B cell (primary cell): Measurements from ENCODE around the gene SIKE1. TPM values are rescaled to one million over a fixed set of nuclear protein-coding genes. Genes with fewer than 3 reads are reported as not detected.
"Not testable (repeated sequence)": the region's sequence is repeated elsewhere in the genome, so short reads cannot be mapped to it uniquely, and the experiment has no call there.

Source experiments
- ATAC-seq: fragments of 200-7000 bp; cut with Tn5 transposase; one replicate; pipeline ENCODE4 v1.10.0; 2021; ENCODE audit warnings: low read depth, mild to moderate bottlenecking, moderate number of reproducible peaks, moderate library complexity
- CTCF ChIA-PET: fragments of 350-600 bp; sonication (Branson Sonifier 250); formaldehyde crosslinking; loops from one replicate; lab custom pipeline; 2021; ENCODE audit warnings: antibody characterized with exemption, inconsistent platforms; lab: Charles Lee
- POLR2A ChIA-PET: fragments of 350-600 bp; sonication (Branson Sonifier 250); formaldehyde crosslinking; loops from one replicate; lab custom pipeline; 2021; ENCODE audit warnings: antibody characterized with exemption; lab: Charles Lee
- DNase-seq: peaks from one replicate; pipeline ENCODE4 v3.0.0; 2013
- H2AFZ ChIP-seq: 2 replicates; pipeline ENCODE4 v1.6.1; 2012; ENCODE audit warnings: mild to moderate bottlenecking, low read depth, low read length; ENCODE audit not compliant: insufficient read depth, poor library complexity, severe bottlenecking
- H3K27ac ChIP-seq, 2 donors: 1 replicate in 1 of 2; 2 replicates in 1 of 2; pipeline ENCODE4 v1.5.1; 2012 to 2013; ENCODE audit warnings: low read length in 2 of 2, mild to moderate bottlenecking in 2 of 2, moderate library complexity in 1 of 2
- H3K27me3 ChIP-seq, 4 experiments: fragments of 200-600 bp in 1 of 4; sonication (generic) in 1 of 4; replicated peaks in 1 of 4; 1 replicate in 2 of 4; 2 replicates in 2 of 4; pipeline versions ENCODE4 v1.6.1 to v1.7.0; 2013 to 2016; ENCODE audit warnings: low read length in 3 of 4, mild to moderate bottlenecking in 2 of 4, mixed read lengths in 1 of 4, moderate library complexity in 1 of 4; ENCODE audit not compliant: insufficient read depth in 4 of 4, control insufficient read depth in 3 of 4; ENCODE audit errors: control extremely low read depth in 1 of 4
- H3K36me3 ChIP-seq, 2 experiments: replicated peaks in 1 of 2; 1 replicate in 1 of 2; 2 replicates in 1 of 2; pipeline versions ENCODE4 v1.6.1 to v1.7.1; 2013; ENCODE audit warnings: low read length in 1 of 2; ENCODE audit not compliant: insufficient read depth in 2 of 2, control insufficient read depth in 1 of 2; ENCODE audit errors: control extremely low read depth in 1 of 2, extremely low read depth in 1 of 2
- H3K4me1 ChIP-seq, 2 donors: fragments of 200-600 bp in 1 of 2; sonication (generic) in 1 of 2; 1 replicate in 1 of 2; 2 replicates in 1 of 2; pipeline versions ENCODE4 v1.5.1 to v1.6.1; 2013 to 2017; ENCODE audit warnings: low read length in 2 of 2; ENCODE audit not compliant: control insufficient read depth in 2 of 2, insufficient read depth in 2 of 2
- H3K4me2 ChIP-seq: replicated peaks from 2 replicates; pipeline ENCODE3; 2012; ENCODE audit warnings: mild to moderate bottlenecking, low read depth, low read length; ENCODE audit not compliant: poor library complexity, severe bottlenecking
- H3K4me3 ChIP-seq, 5 experiments: fragments of 200-600 bp in 1 of 5; sonication (generic) in 1 of 5; 1 replicate in 3 of 5; 2 replicates in 2 of 5; pipeline versions ENCODE4 v1.5.1 to v1.7.0; 2011 to 2016; ENCODE audit warnings: low read length in 4 of 5, mild to moderate bottlenecking in 4 of 5, low read depth in 2 of 5, control low read depth in 1 of 5, moderate library complexity in 1 of 5; ENCODE audit not compliant: insufficient read depth in 1 of 5; ENCODE audit errors: control extremely low read depth in 1 of 5, extremely low read depth in 1 of 5
- H3K79me2 ChIP-seq: fragments of 200-600 bp; sonication (generic); one replicate; pipeline ENCODE4 v1.6.0; 2016; ENCODE audit warnings: low read length; ENCODE audit not compliant: control insufficient read depth, insufficient read depth
- H3K9ac ChIP-seq: fragments of 200-600 bp; sonication (generic); 2 replicates; pipeline ENCODE4 v1.6.1; 2017; ENCODE audit warnings: mild to moderate bottlenecking, low read length, moderate library complexity
- H3K9me3 ChIP-seq, 3 donors: one replicate each; pipeline versions ENCODE4 v1.6.1 to v1.7.1; 2013; ENCODE audit warnings: low read length in 2 of 3; ENCODE audit not compliant: control insufficient read depth in 2 of 3, insufficient read depth in 1 of 3; ENCODE audit errors: control extremely low read depth in 1 of 3
- H4K20me1 ChIP-seq: 2 replicates; pipeline ENCODE4 v1.6.0; 2012; ENCODE audit warnings: mild to moderate bottlenecking, low read length; ENCODE audit not compliant: insufficient read depth, control insufficient read depth, poor library complexity, severe bottlenecking
- H3K27ac Mint-ChIP-seq: one replicate; pipeline ENCODE4 v1.8.0; 2021; ENCODE audit warnings: mixed read lengths
- H3K27me3 Mint-ChIP-seq: one replicate; pipeline ENCODE4 v1.8.0; 2021; ENCODE audit warnings: mixed read lengths
- H3K4me1 Mint-ChIP-seq: one replicate; pipeline ENCODE4 v1.8.0; 2021; ENCODE audit warnings: mixed read lengths
- H3K4me3 Mint-ChIP-seq: one replicate; pipeline ENCODE4 v1.8.0; 2021; ENCODE audit warnings: mixed read lengths
- H3K9me3 Mint-ChIP-seq: one replicate; pipeline ENCODE4 v1.8.0; 2022; ENCODE audit warnings: mixed read lengths; ENCODE audit not compliant: insufficient read depth
- CTCF ChIP-seq: fragments of 200-600 bp; IDR thresholded peaks from one replicate; pipeline ENCODE4 v1.8.0; 2022; ENCODE audit warnings: antibody characterized with exemption, mild to moderate bottlenecking
- EZH2 ChIP-seq: IDR thresholded peaks from 2 replicates; pipeline ENCODE4 v1.6.1; 2012; ENCODE audit warnings: borderline replicate concordance, low read depth, mild to moderate bottlenecking, moderate library complexity, low read length; ENCODE audit not compliant: insufficient read depth, poor library complexity, severe bottlenecking
- WGBS: methylation state at CpG from one replicate; pipeline ENCODE4 v1.1.5; 2013; ENCODE audit warnings: missing lambda C conversion rate; ENCODE audit not compliant: insufficient coverage; 5-methylcytosine and 5-hydroxymethylcytosine counted together
- intact Hi-C: fragments of 100-400 bp; cut with micrococcal nuclease; formaldehyde crosslinking; loops from one replicate; pipeline ENCODE4 v1.10.0; 2022
- polyA minus RNA-seq: library from RNA; depleted of rRNA, polyadenylated mRNA; stranded (reverse); fragments of >200 nt; gene quantifications from 2 replicates; pipeline ENCODE4 v1.2.3, GENCODE V29; 2012
- polyA plus RNA-seq: library from polyadenylated mRNA; depleted of rRNA; stranded (reverse); fragments of >200 nt; gene quantifications from 2 replicates; pipeline ENCODE4 v1.2.3, GENCODE V29; 2012
- total RNA-seq, 2 donors: library from RNA; stranded (reverse); fragments of 120-200 nt in 1 of 2; gene quantifications; 1 replicate in 1 of 2; 2 replicates in 1 of 2; pipeline versions ENCODE4 v1.2.3 to v1.2.4, GENCODE V29; 2013 to 2022

The SIKE1 gene
- total RNA-seq (44.8 and 47.8 TPM in 2 replicates), polyA plus RNA-seq (18.4 and 27.2 TPM in 2 replicates), polyA minus RNA-seq (50.6 and 61.7 TPM in 2 replicates)
- 62.6 TPM for total RNA-seq (2013)

GRCh38 chr1:114780344-114781226 lies at the start of gene SIKE1:
Gene SIKE1 (minus strand): TSS chr1:114780685. CDS start chr1:114780607, 78 bp downstream.
- Histone ChIP-seq H3K9ac (peak within 1 kb of the TSS; percentile 88), H2AFZ (peak within 1 kb of the TSS; percentile 87), H3K9me3 (peaks cover 0 to 1% (median 0%) of the 10 kb centered on the region in 3 donors), H3K4me2 (peak within 1 kb of the TSS; percentile 80), H3K36me3 (peaks cover 4 to 27% of the 10 kb centered on the region in 2 experiments), H4K20me1 (no peaks in the 10 kb centered on the region), H3K27me3 (no peaks in the 10 kb centered on the region), H3K27ac (peak within 1 kb of the TSS; percentile 75 to 84), H3K4me1 (peaks cover 9 to 10% of the 10 kb centered on the region in 2 donors), H3K79me2 (peaks cover 18% of the 10 kb centered on the region), H3K4me3 (peak within 1 kb of the TSS; percentile 94 to 99 (median 96))
- Mint-ChIP-seq H3K4me1 (peaks cover 26% of the 10 kb centered on the region), H3K27ac (peak within 1 kb of the TSS; percentile 98), H3K9me3 (no peaks in the 10 kb centered on the region), H3K4me3 (peak within 1 kb of the TSS; percentile 100), H3K27me3 (peaks cover 9% of the 10 kb centered on the region)
- ChIA-PET CTCF (interaction anchor here (0.7 to 0.8 kb wide), 2 partner anchors 19 to 67 kb away, joined by 3 read pairs; no protein-coding TSS in a partner anchor), POLR2A (interaction anchor here (1.0 to 1.7 kb wide), 2 partner anchors 23 to 64 kb away, joined by 6 read pairs; partner anchors contain the start of genes CSDE1 and NRAS)
- peak; percentile 94 for DNase-seq
- TF ChIP-seq CTCF (no peak), EZH2 (no peak)
- intact Hi-C loops: loop anchor here (1.0 kb wide), 5 partner anchors 22 to 269 kb away; partner anchors contain the start of genes BCAS2, DENND2C, NRAS and TRIM33
- ATAC-seq: peak; percentile 97
- 11% methylated on average over 45 of the region's 53 CpGs for WGBS

DNA sequence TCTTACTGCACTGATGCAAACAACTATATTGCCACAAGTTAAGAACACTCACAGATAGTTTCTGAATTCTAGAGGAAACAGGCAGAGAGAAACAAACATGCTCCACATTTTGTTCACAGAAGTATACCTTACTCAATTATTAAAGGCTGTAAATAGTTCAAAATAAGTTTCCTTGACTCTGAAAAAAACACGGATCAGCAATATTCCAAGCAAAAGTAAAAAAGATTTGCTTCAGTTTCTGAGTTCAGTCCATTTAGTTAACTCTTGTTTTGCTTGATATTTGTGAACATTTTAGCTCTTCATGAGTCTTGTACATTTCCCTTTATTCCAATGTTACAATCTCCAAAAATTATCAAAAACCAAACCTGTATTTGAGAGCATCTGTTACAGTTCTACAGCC lies 49.6 kb upstream of the SIKE1 start:
- CTCF ChIA-PET, H3K27ac Mint-ChIP-seq, H3K4me3 Mint-ChIP-seq, H3K4me2 ChIP-seq, H4K20me1 ChIP-seq, H3K79me2 ChIP-seq, H3K4me3 ChIP-seq, intact Hi-C loops, H3K9me3 ChIP-seq, H3K4me1 Mint-ChIP-seq, ATAC-seq, H3K27ac ChIP-seq, H3K27me3 ChIP-seq, H3K36me3 ChIP-seq, H2AFZ ChIP-seq, H3K9ac ChIP-seq, H3K4me1 ChIP-seq, DNase-seq, POLR2A ChIA-PET, H3K9me3 Mint-ChIP-seq: not testable (repeated sequence)
- WGBS: no CpG with 5 or more reads among the region's 1 CpG
- peaks cover 14% of the 10 kb centered on the region for H3K27me3 Mint-ChIP-seq
